NCI-H2196 treated with DMSO at 0.1 percent for 48 hours (cell line): Measurements from ENCODE around the gene ACOD1.
"Not testable (repeated sequence)": the region's sequence is repeated elsewhere in the genome, so short reads cannot be mapped to it uniquely, and the experiment has no call there.

Experiments
- DNase-seq: peaks from one replicate; lab custom pipeline; 2025; ENCODE audit not compliant: unreplicated experiment; lab: John Stamatoyannopoulos, UW

Gene ACOD1

DNA sequence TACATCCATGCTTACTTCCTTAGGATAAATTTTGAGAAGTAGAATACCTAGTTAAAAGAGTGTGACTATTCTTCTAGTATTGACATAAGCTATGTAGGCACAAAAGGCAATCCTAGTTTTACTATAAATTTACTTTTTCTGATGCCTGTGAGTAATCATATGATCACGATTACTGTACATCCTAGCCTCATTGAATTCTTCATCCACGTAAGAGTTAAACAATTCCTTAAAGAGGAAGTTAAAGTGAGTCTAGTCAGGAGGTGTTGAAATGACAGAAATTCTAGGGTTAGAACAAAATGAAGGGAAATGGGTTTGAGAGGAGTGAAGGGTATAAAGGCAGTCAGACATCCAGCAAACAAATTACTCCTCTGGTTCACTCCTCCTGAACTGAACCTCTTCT, at the start of gene ACOD1:
Gene ACOD1, plus strand, starts transcription at position 363 of the 400 bp plus-strand sequence. CDS start 48 bp downstream, outside the sequence.
- DNase-seq = no peak

DNA sequence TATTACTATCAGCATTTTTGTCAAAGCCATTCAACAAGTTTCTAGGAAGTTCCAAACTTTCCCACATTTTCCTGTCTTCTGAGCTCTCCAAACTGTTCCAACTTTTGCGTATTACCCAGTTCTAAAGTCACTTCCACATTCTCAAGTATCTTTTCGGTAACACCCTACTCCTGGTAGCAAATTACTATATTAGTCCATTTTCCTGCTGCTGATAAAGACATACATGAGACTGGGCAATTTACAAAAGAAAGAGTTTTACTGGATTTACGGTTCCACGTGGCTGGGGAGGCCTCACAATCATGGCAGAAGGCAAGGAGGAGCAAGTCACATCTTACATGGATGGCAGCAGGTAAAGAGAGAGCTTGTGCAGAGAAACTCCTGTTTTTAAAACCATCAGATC, 49.2 kb upstream of the ACOD1 start:
- not testable (repeated sequence) for DNase-seq

DNA sequence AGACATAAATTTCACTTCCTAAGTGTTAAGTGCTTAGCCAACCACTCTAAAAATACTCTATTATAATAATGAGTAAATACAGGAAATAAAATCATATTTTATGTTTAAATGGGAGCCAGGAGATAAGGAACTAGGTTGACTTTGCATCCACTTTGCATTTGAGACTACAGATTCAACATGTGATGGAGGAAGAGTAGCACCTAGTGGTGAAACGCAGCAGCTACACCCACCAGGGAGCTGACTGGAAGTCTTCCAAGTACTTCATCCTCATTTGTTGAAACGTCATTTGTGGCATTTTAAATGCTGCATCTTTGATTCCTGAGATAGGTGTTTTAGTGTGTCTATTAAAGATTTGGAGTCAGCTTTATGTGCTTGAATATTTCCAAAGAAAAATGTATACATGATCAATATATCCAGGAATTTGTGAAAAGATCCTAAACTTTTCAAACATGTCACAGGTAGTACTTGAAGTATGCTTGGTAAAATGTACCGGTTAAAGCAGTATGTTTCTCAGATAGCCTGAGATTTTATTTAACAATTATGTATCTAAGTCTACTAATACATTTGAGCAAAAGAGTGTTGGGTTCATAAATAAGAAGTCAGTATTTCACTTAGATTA, 44.7 kb upstream of the ACOD1 start:
- DNase-seq = peak; percentile 5

GRCh38 chr13:76904507-76904906, 43.8 kb upstream of the ACOD1 start:
- DNase-seq = no peak

- DNase-seq = no peak
Observed at GRCh38 chr13:76912476-76912875, 35.8 kb upstream of the ACOD1 start.

DNA sequence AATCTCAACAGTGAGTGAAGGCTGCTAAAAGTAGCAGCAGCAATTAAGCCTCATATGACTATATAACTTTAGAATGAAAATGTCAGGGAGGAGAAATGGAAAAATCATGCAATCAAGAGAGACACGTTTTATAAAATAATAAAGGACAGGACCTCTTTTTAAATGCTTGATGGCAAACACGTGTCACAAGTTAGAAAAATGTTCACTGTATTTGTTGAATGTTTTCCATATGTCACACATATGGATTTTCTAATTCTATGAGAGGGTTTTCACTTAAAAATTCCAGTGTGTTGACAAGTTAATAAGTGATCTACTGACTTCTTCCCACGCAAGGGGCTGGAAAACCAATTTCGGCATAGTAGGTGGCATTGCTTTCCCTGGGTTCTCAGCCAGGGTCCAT, 34.4 kb upstream of the ACOD1 start:
- no peak for DNase-seq

DNA sequence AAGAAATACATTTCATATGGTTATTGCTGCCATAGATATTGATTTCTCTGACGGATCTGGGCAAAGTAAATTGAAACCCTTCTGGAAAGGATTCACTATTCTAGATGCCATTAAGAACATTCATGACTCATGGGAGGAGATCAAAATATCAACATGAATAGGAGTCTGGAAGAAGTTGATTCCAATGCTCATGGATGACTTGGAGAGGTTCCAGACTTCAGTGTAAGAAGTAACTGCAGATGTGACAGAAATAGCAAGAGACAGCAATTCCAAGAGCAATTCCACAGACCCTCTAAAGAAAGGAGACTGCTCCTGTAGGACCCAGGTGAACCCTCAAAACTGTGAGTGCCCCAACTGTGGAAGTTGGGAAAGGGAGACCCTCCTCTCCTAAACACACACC, 31.2 kb upstream of the ACOD1 start:
- no peak for DNase-seq

- DNase-seq = not testable (repeated sequence)
Observed at GRCh38 chr13:76917755-76918481, 30.4 kb upstream of the ACOD1 start.

- DNase-seq = no peak
Observed at GRCh38 chr13:76921516-76921915, 26.8 kb upstream of the ACOD1 start.

GRCh38 chr13:76925115-76925514, 23.2 kb upstream of the ACOD1 start:
- no peak for DNase-seq

GRCh38 chr13:76927955-76928354, 20.4 kb upstream of the ACOD1 start:
- DNase-seq = no peak

GRCh38 chr13:76928456-76928855, 19.9 kb upstream of the ACOD1 start:
- no peak for DNase-seq

DNA sequence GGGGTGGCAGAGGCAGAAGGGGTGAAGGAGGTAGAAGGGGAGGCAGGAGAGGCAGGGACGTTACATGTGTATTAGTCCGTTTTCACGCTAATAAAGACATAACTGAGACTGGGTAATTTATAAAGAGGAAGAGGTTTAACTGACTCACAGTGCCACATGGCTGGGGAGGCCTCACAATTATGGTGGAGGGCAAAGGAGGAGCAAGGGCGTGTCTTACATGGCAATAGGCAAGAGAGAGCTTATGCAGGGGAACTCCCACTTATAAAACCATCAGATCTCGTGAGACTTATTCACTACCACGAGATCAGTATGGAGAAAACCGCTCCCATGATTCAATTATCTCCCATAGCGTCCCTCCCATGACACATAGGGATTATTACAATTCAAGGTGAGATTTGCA, 19.0 kb upstream of the ACOD1 start:
- DNase-seq = no peak

GRCh38 chr13:76929851-76930374, 18.4 kb upstream of the ACOD1 start:
- DNase-seq = no peak

DNA sequence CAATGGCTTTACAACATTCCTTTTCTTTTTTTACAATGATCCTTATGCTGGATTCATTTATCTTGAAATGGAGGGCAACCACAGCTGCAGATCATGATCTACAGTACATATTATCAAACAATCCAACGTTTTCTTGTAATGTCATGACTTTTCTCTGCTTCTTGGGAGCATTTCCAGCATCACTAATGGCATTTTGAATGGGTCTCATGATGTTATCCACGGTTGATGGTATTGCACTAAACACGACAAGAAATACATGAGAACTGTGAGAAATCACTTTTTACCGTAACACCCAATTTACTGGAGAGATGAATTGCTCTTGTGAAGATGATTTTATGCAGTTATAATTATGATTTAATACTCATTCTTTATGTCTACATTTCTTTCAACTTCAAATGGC, 16.2 kb upstream of the ACOD1 start:
- DNase-seq = no peak

- DNase-seq = no peak
Observed at GRCh38 chr13:76934671-76935070, 13.6 kb upstream of the ACOD1 start.

DNA sequence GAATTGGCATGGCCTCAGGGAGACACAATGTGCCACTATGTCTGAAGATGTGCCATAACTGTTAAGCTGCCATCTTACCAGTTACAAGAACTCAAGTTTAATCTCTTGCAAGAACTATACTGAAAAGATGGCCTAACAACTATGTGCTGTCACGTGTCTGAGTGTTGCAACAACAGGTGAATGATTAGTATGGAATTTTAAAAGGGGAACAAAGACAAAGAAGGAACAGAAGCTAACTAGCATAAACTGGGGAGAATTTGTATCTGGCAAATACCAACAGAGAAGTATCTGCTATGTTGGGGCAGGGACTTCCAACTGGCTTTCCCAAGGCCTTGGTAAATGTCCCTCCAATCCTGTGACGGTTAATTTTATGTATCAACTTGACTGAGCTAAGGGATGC, 11.5 kb upstream of the ACOD1 start:
- no peak for DNase-seq

GRCh38 chr13:76937281-76937820, 11.0 kb upstream of the ACOD1 start:
- DNase-seq = no peak

DNA sequence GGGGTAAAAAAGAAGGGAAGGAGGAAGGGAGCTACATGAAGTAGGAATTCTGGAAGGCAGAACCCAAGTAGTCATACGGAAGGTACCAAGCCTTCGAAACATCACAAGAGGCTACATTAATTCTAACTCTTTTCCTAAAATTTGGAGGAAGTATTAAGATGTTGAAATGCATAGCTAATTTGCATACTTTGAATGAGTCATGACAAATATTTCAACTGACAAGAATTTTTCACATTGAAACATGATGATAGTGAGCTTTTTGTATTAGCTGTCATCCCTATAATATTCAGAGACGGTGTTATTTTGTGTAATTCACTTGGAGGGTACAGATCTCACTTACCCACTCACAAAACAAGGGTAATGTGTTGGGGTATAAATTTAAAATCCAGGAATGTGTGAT, 9.1 kb upstream of the ACOD1 start:
- no peak for DNase-seq

DNA sequence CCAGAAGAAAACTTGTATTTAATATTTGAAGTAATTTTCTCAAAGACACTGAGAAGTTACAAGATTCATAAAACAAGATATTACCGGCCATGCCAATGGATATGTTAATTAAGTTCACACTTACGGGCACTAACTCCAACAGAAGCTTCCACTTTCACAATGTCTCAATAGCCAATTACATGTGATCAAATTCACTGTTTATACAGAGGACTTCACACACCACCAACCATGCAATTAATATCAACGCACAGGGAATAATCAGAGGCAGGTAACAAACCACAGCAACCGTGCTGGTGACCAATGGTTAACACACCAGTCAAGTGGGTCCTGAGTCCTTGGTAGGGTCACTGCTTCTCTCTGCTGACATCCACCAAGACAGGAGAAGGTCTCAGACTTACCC, 5.9 kb upstream of the ACOD1 start:
- no peak for DNase-seq

GRCh38 chr13:76943646-76944045, 4.7 kb upstream of the ACOD1 start:
- no peak for DNase-seq

DNA sequence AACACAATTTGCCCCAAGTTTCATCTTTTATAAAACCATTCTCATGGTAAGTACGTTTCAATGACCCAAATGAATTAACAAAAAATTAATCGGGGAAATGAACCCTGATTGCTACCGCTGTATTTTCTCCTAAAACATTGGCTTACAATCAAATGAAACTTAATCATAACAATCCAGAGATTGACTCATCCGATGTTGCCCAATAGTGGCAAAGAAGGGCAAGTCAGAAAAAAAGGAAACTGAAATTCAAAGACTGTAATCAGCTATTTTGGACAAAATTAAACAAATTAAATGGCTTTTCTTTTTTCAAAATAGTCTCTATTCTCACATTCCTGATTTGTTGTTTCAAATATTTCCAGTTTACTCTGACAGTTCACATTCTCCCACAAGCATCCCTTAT, 3.9 kb upstream of the ACOD1 start:
- no peak for DNase-seq
